SK-N-SH (cell line): ENCODE measurements around the gene PLXDC1. TPM values are rescaled to one million over a fixed set of nuclear protein-coding genes. Genes with fewer than 3 reads are reported as not detected.

Source experiments
- CTCF ChIA-PET: fragments of 300-600, 350-600 bp; formaldehyde crosslinking; extraction: SDS; loops from one replicate; lab custom pipeline; 2021; lab: Yijun Ruan, JAX
- POLR2A ChIA-PET: fragments of 350-600 bp; sonication (Branson Sonifier 250); formaldehyde crosslinking; extraction: SDS; loops from one replicate; lab custom pipeline; 2020; ENCODE audit warnings: antibody characterized with exemption, inconsistent platforms; lab: Yijun Ruan, JAX
- DNase-seq: peaks from one replicate; pipeline ENCODE4 v3.0.0; 2012
- H2AFZ ChIP-seq: fragments of 200-600 bp; sonication (generic); 2 replicates; pipeline ENCODE4 v1.8.1; 2016; ENCODE audit warnings: antibody characterized with exemption, mild to moderate bottlenecking, low read depth
- H3F3A ChIP-seq: fragments of 200-600 bp; sonication (generic); replicated peaks from 2 replicates; pipeline ENCODE3; 2016; ENCODE audit warnings: antibody characterized with exemption, mild to moderate bottlenecking; ENCODE audit not compliant: insufficient read depth
- H3K27ac ChIP-seq, 2 experiments: fragments of 200-500 bp in 1 of 2; fragments of 200-600 bp in 1 of 2; sonication (Bioruptor generic) in 1 of 2; sonication (generic), shearing (Covaris generic) in 1 of 2; 2 replicates each; pipeline versions ENCODE4 v1.5.1 to v1.6.1; 2014 to 2016; ENCODE audit warnings: low read depth in 2 of 2, inconsistent platforms in 1 of 2, low read length in 1 of 2, mild to moderate bottlenecking in 1 of 2, mixed read lengths in 1 of 2
- H3K27me3 ChIP-seq: fragments of 200-600 bp; sonication (generic), shearing (Covaris generic); 2 replicates; pipeline ENCODE4 v1.6.1; 2016; ENCODE audit warnings: mixed run types; ENCODE audit not compliant: insufficient read depth
- H3K36me3 ChIP-seq, 2 experiments: fragments of 200-500 bp in 1 of 2; fragments of 200-600 bp in 1 of 2; sonication (Bioruptor generic) in 1 of 2; sonication (generic) in 1 of 2; replicated peaks in 1 of 2; 2 replicates each; pipeline versions ENCODE3 to v1.5.1; 2014 to 2016; ENCODE audit warnings: low read length in 1 of 2, mild to moderate bottlenecking in 1 of 2; ENCODE audit not compliant: insufficient read depth in 2 of 2, control insufficient read depth in 1 of 2
- H3K4me1 ChIP-seq, 2 experiments: fragments of 200-500 bp in 1 of 2; fragments of 200-600 bp in 1 of 2; sonication (Bioruptor generic) in 1 of 2; sonication (generic), shearing (Covaris generic) in 1 of 2; 2 replicates each; pipeline versions ENCODE4 v1.5.1 to v1.6.1; 2014 to 2016; ENCODE audit warnings: low read depth in 1 of 2, low read length in 1 of 2, mixed run types in 1 of 2; ENCODE audit not compliant: insufficient read depth in 2 of 2, control insufficient read depth in 1 of 2
- H3K4me2 ChIP-seq: fragments of 200-600 bp; sonication (generic), shearing (Covaris generic); 2 replicates; pipeline ENCODE4 v1.6.1; 2017; ENCODE audit warnings: mixed run types
- H3K4me3 ChIP-seq, 2 experiments: fragments of 200-500 bp in 1 of 2; fragments of 200-600 bp in 1 of 2; sonication (Bioruptor generic) in 1 of 2; sonication (generic), shearing (Covaris generic) in 1 of 2; 2 replicates each; pipeline versions ENCODE4 v1.5.1 to v1.8.1; 2014 to 2016; ENCODE audit warnings: low read depth in 2 of 2, inconsistent platforms in 1 of 2, low read length in 1 of 2, mild to moderate bottlenecking in 1 of 2, mixed read lengths in 1 of 2, moderate library complexity in 1 of 2
- H3K79me2 ChIP-seq: fragments of 200-600 bp; sonication (generic); 2 replicates; pipeline ENCODE4 v1.8.1; 2017; ENCODE audit warnings: mild to moderate bottlenecking; ENCODE audit not compliant: insufficient read depth
- H3K9ac ChIP-seq: fragments of 200-600 bp; sonication (generic); 2 replicates; pipeline ENCODE4 v1.6.1; 2017; ENCODE audit warnings: mixed run types
- H3K9me2 ChIP-seq: fragments of 200-600 bp; sonication (generic); 2 replicates; pipeline ENCODE4 v1.6.1; 2017; ENCODE audit warnings: mixed run types
- H3K9me3 ChIP-seq: fragments of 200-600 bp; sonication (generic); 2 replicates; pipeline ENCODE4 v1.6.1; 2017; ENCODE audit warnings: mixed run types, mild to moderate bottlenecking, moderate library complexity
- H4K20me1 ChIP-seq: fragments of 200-600 bp; sonication (generic); 2 replicates; pipeline ENCODE4 v1.6.1; 2017; ENCODE audit warnings: mild to moderate bottlenecking, mixed run types; ENCODE audit not compliant: insufficient read depth
- FOXJ3 ChIP-seq: sonication (generic); formaldehyde crosslinking; IDR thresholded peaks from 2 replicates; pipeline ENCODE4 v1.5.1; 2020; ENCODE audit warnings: mild to moderate bottlenecking, missing genetic modification reagents
- GATA2 ChIP-seq: sonication (generic); formaldehyde crosslinking; IDR thresholded peaks from 2 replicates; pipeline ENCODE4 v1.5.0; 2020; ENCODE audit warnings: mild to moderate bottlenecking, missing genetic modification reagents
- JUND ChIP-seq: IDR thresholded peaks from 2 replicates; pipeline ENCODE4 v1.4.0; 2012
- MEF2A ChIP-seq: IDR thresholded peaks from 2 replicates; pipeline ENCODE4 v1.4.0; 2012; ENCODE audit warnings: low read depth, borderline replicate concordance
- NRF1 ChIP-seq: IDR thresholded peaks from 2 replicates; pipeline ENCODE4 v1.6.1; 2012; ENCODE audit warnings: low read depth, mild to moderate bottlenecking, low read length
- PBX3 ChIP-seq: IDR thresholded peaks from 2 replicates; pipeline ENCODE4; 2012
- POLR2AphosphoS5 ChIP-seq: IDR thresholded peaks from 2 replicates; pipeline ENCODE4 v1.6.1; 2012; ENCODE audit warnings: low read depth, low read length
- RAD21 ChIP-seq: IDR thresholded peaks from 2 replicates; pipeline ENCODE4 v1.6.1; 2012; ENCODE audit warnings: mild to moderate bottlenecking, low read length
- REST ChIP-seq: IDR thresholded peaks from 2 replicates; pipeline ENCODE4 v1.6.1; 2012; ENCODE audit warnings: mild to moderate bottlenecking, low read depth, low read length, moderate library complexity
- RFX5 ChIP-seq: IDR thresholded peaks from 2 replicates; pipeline ENCODE4 v1.6.1; 2012; ENCODE audit warnings: mild to moderate bottlenecking, improper control_type of control experiment, low read length
- SIN3A ChIP-seq: IDR thresholded peaks from 2 replicates; pipeline ENCODE4 v1.6.1; 2012; ENCODE audit warnings: low read depth, mild to moderate bottlenecking, low read length, moderate library complexity, borderline replicate concordance
- WGBS: methylation state at CpG from one replicate; pipeline ENCODE4 v1.1.6; 2017; ENCODE audit warnings: low lambda C conversion rate; 5-methylcytosine and 5-hydroxymethylcytosine counted together
- polyA plus RNA-seq, 3 experiments: library from polyadenylated mRNA; depleted of rRNA; stranded (reverse); fragments of >200 nt; gene quantifications; 2 replicates each; pipeline ENCODE4 v1.2.3, GENCODE V29; 2012

Gene PLXDC1
- polyA plus RNA-seq, 1 of the 3 experiments (the other 2 are of a cell fraction) = 1.5 TPM

- Histone ChIP-seq H3K9me2 (no peaks in the 10 kb centered on the region), H2AFZ (no peak overlapping the region), H3K36me3 (no peaks in the 10 kb centered on the region), H3K27me3 (no peaks in the 10 kb centered on the region), H3K79me2 (no peaks in the 10 kb centered on the region), H3K9me3 (no peaks in the 10 kb centered on the region), H3F3A (no peaks in the 10 kb centered on the region), H3K4me2 (no peak overlapping the region), H3K9ac (no peak overlapping the region), H3K4me1 (no peaks in the 10 kb centered on the region), H3K4me3 (no peak overlapping the region), H4K20me1 (no peaks in the 10 kb centered on the region), H3K27ac (no peak overlapping the region)
- CTCF ChIA-PET = interaction anchor here (1.3 to 1.6 kb wide), 2 partner anchors 21 to 32 kb away, joined by 3 to 5 read pairs; no protein-coding TSS in a partner anchor
- no peak for DNase-seq
- 88% methylated on average over 11 of the region's 11 CpGs for WGBS
- TF ChIP-seq SIN3A = no peak
- TF ChIP-seq NRF1 = no peak
- POLR2A ChIA-PET = no interaction called here
Observed at GRCh38 chr17:39015546-39015935, 135.9 kb downstream of the PLXDC1 start.

GRCh38 chr17:39014795-39015545 is 136.5 kb downstream of the PLXDC1 start:
- ChIA-PET CTCF (interaction anchor here (1.0 to 1.6 kb wide), 3 partner anchors 22 to 160 kb away, joined by 3 to 5 read pairs (median 3); no protein-coding TSS in a partner anchor), POLR2A (no interaction called here)
- Histone ChIP-seq H3K9ac (no peak overlapping the region), H3K27me3 (no peaks in the 10 kb centered on the region), H3F3A (no peaks in the 10 kb centered on the region), H4K20me1 (no peaks in the 10 kb centered on the region), H3K27ac (no peak overlapping the region), H3K4me1 (no peaks in the 10 kb centered on the region), H2AFZ (peak overlapping the region; percentile 66), H3K36me3 (no peaks in the 10 kb centered on the region), H3K79me2 (no peaks in the 10 kb centered on the region), H3K4me2 (no peak overlapping the region), H3K4me3 (no peak overlapping the region), H3K9me2 (no peaks in the 10 kb centered on the region), H3K9me3 (no peaks in the 10 kb centered on the region)
- 91% methylated on average over 13 of the region's 13 CpGs for WGBS
- TF ChIP-seq RAD21 = no peak
- TF ChIP-seq SIN3A = no peak
- TF ChIP-seq POLR2AphosphoS5 = no peak
- TF ChIP-seq MEF2A = no peak
- TF ChIP-seq GATA2 (CRISPR knock-in tag) = no peak
- TF ChIP-seq REST = no peak
- TF ChIP-seq FOXJ3 (CRISPR knock-in tag) = no peak
- no peak for TF ChIP-seq RFX5
- TF ChIP-seq PBX3 = no peak
- no peak for TF ChIP-seq JUND
- no peak for DNase-seq
